CD14-positive monocyte (primary cell): Measurements from ENCODE around the gene RECK. TPM values are rescaled to one million over a fixed set of nuclear protein-coding genes. Genes with fewer than 3 reads are reported as not detected.

ENCODE experiments used
- DNase-seq, 3 donors: peaks; one replicate each; pipeline ENCODE4 v3.0.0-alpha.2; 2011 to 2022
- H2AFZ ChIP-seq: 2 replicates; pipeline ENCODE4 v1.6.0; 2012; ENCODE audit warnings: mild to moderate bottlenecking, low read depth, low read length, inconsistent platforms; ENCODE audit not compliant: insufficient read depth, poor library complexity, severe bottlenecking
- H3K27ac ChIP-seq, 2 donors: 1 replicate in 1 of 2; 2 replicates in 1 of 2; pipeline ENCODE4 v1.5.1; 2012 to 2013; ENCODE audit warnings: low read length in 2 of 2, control low read depth in 1 of 2, inconsistent platforms in 1 of 2, low read depth in 1 of 2, mild to moderate bottlenecking in 1 of 2
- H3K27me3 ChIP-seq, 2 donors: one replicate each; pipeline versions ENCODE4 v1.6.0 to v1.6.1; 2011 to 2013; ENCODE audit warnings: low read length in 2 of 2; ENCODE audit not compliant: control insufficient read depth in 2 of 2, insufficient read depth in 2 of 2
- H3K36me3 ChIP-seq, 2 donors: replicated peaks in 1 of 2; 1 replicate in 1 of 2; 2 replicates in 1 of 2; pipeline versions ENCODE4 v1.5.1 to v1.6.1; 2012 to 2013; ENCODE audit warnings: low read length in 2 of 2, control low read depth in 1 of 2, inconsistent platforms in 1 of 2, mild to moderate bottlenecking in 1 of 2; ENCODE audit not compliant: insufficient read depth in 2 of 2, control insufficient read depth in 1 of 2
- H3K4me1 ChIP-seq, 2 donors: 1 replicate in 1 of 2; 2 replicates in 1 of 2; pipeline versions ENCODE4 v1.5.1 to v1.6.1; 2012 to 2013; ENCODE audit warnings: low read length in 2 of 2, control low read depth in 1 of 2, inconsistent platforms in 1 of 2, mild to moderate bottlenecking in 1 of 2, moderate library complexity in 1 of 2; ENCODE audit not compliant: insufficient read depth in 2 of 2, control insufficient read depth in 1 of 2
- H3K4me2 ChIP-seq: replicated peaks from 2 replicates; pipeline ENCODE3; 2012; ENCODE audit warnings: low read length, moderate library complexity, mild to moderate bottlenecking; ENCODE audit not compliant: poor library complexity, severe bottlenecking; ENCODE audit errors: extremely low read depth
- H3K4me3 ChIP-seq, 3 experiments: fragments of 200-600 bp in 1 of 3; sonication (generic) in 1 of 3; replicated peaks in 1 of 3; 1 replicate in 2 of 3; 2 replicates in 1 of 3; pipeline ENCODE4 v1.5.1; 2011 to 2013; ENCODE audit warnings: low read length in 3 of 3, mild to moderate bottlenecking in 3 of 3, control low read depth in 2 of 3, low read depth in 2 of 3, inconsistent platforms in 1 of 3, moderate library complexity in 1 of 3
- H3K79me2 ChIP-seq: 2 replicates; pipeline ENCODE4 v1.6.0; 2012; ENCODE audit warnings: mild to moderate bottlenecking, control low read depth, inconsistent platforms, low read length, moderate library complexity; ENCODE audit not compliant: insufficient read depth
- H3K9ac ChIP-seq: 2 replicates; pipeline ENCODE4 v1.6.0; 2017; ENCODE audit warnings: low read length, mild to moderate bottlenecking; ENCODE audit not compliant: insufficient read depth, poor library complexity, severe bottlenecking
- H3K9me3 ChIP-seq, 2 donors: replicated peaks in 1 of 2; 1 replicate in 1 of 2; 2 replicates in 1 of 2; pipeline versions ENCODE4 v1.5.1 to v1.6.1; 2012 to 2013; ENCODE audit warnings: low read length in 2 of 2, control low read depth in 1 of 2; ENCODE audit not compliant: control insufficient read depth in 1 of 2, insufficient read depth in 1 of 2
- H4K20me1 ChIP-seq: 2 replicates; pipeline ENCODE4 v1.6.0; 2012; ENCODE audit warnings: mild to moderate bottlenecking, low read length, control low read depth, moderate library complexity; ENCODE audit not compliant: insufficient read depth
- H3K27ac Mint-ChIP-seq, 7 donors: one replicate each; pipeline ENCODE4 v1.8.0; 2020; ENCODE audit warnings: mild to moderate bottlenecking in 7 of 7, mixed read lengths in 7 of 7, moderate library complexity in 6 of 7, inconsistent platforms in 2 of 7
- H3K27me3 Mint-ChIP-seq, 3 donors: one replicate each; pipeline ENCODE4 v1.8.0; 2021 to 2022; ENCODE audit warnings: low read depth in 3 of 3, mild to moderate bottlenecking in 3 of 3, mixed read lengths in 3 of 3, moderate library complexity in 3 of 3, inconsistent platforms in 1 of 3
- H3K36me3 Mint-ChIP-seq, 2 donors: one replicate each; pipeline ENCODE4 v1.8.0; 2020; ENCODE audit warnings: mixed read lengths in 2 of 2, inconsistent platforms in 1 of 2, mild to moderate bottlenecking in 1 of 2
- H3K4me1 Mint-ChIP-seq: one replicate; pipeline ENCODE4 v1.8.0; 2020; ENCODE audit warnings: mild to moderate bottlenecking, mixed read lengths
- H3K4me3 Mint-ChIP-seq, 2 donors: one replicate each; pipeline ENCODE4 v1.8.0; 2020; ENCODE audit warnings: mild to moderate bottlenecking in 2 of 2, mixed read lengths in 2 of 2, moderate library complexity in 1 of 2
- H3K9me3 Mint-ChIP-seq, 7 donors: one replicate each; pipeline ENCODE4 v1.8.0; 2020 to 2022; ENCODE audit warnings: mixed read lengths in 7 of 7, mild to moderate bottlenecking in 6 of 7, moderate library complexity in 6 of 7, inconsistent platforms in 2 of 7
- CTCF ChIP-seq: fragments of 200-600 bp; IDR thresholded peaks from one replicate; pipeline ENCODE4 v1.8.0; 2022; ENCODE audit warnings: antibody characterized with exemption, mild to moderate bottlenecking
- WGBS: methylation state at CpG from one replicate; pipeline ENCODE4 v1.1.5; 2013; ENCODE audit warnings: missing lambda C conversion rate; ENCODE audit not compliant: insufficient coverage; 5-methylcytosine and 5-hydroxymethylcytosine counted together
- intact Hi-C, 2 donors: fragments of 100-400 bp; cut with micrococcal nuclease; formaldehyde crosslinking; loops; one replicate each; pipeline versions ENCODE4 v1.15.0 to v1.15.1; 2023
- polyA plus RNA-seq, 3 donors: library from polyadenylated mRNA; depleted of rRNA in 1 of 3; unstranded in 2 of 3; stranded (reverse) in 1 of 3; fragments of 300-500 nt in 2 of 3; fragments of >200 nt in 1 of 3; fragmentation: Illumina TruSeq in 2 of 3; gene quantifications; 1 replicate in 2 of 3; 2 replicates in 1 of 3; pipeline ENCODE4 v1.2.3, GENCODE V29; 2012 to 2021

RECK gene
- polyA plus RNA-seq, 3 donors: 5.0 to 5.2 (median 5.1) TPM

- Histone ChIP-seq H2AFZ (no peak overlapping the region), H3K27me3 (no peaks in the 10 kb centered on the region), H3K4me2 (no peak overlapping the region), H3K9ac (no peak overlapping the region), H3K4me1 (no peaks in the 10 kb centered on the region), H4K20me1 (no peaks in the 10 kb centered on the region), H3K4me3 (no peak overlapping the region), H3K79me2 (no peaks in the 10 kb centered on the region), H3K9me3 (no peaks in the 10 kb centered on the region), H3K36me3 (no peaks in the 10 kb centered on the region), H3K27ac (no peak overlapping the region)
- peaks cover 0 to 5% (median 4%) of the 10 kb centered on the region in 7 donors for H3K9me3 Mint-ChIP-seq
- no peak for TF ChIP-seq CTCF
- no peak overlapping the region for H3K4me3 Mint-ChIP-seq
- peaks cover 0 to 6% (median 5%) of the 10 kb centered on the region in 3 donors for H3K27me3 Mint-ChIP-seq
- no peak for DNase-seq
- 93% methylated on average over 2 of the region's 3 CpGs for WGBS
- no peaks in the 10 kb centered on the region for H3K36me3 Mint-ChIP-seq
- no peak overlapping the region for H3K27ac Mint-ChIP-seq
- intact Hi-C loops: no loop called here
- H3K4me1 Mint-ChIP-seq: no peaks in the 10 kb centered on the region
Measured at GRCh38 chr9:36018129-36018528, 18.6 kb upstream of the RECK start.

- no peak overlapping the region for H3K4me3 ChIP-seq
- Mint-ChIP-seq H3K27me3 (peaks cover 0 to 3% (median 2%) of the 10 kb centered on the region in 3 donors), H3K27ac (no peak overlapping the region), H3K9me3 (peaks cover 0 to 5% (median 4%) of the 10 kb centered on the region in 7 donors), H3K4me1 (no peaks in the 10 kb centered on the region), H3K36me3 (no peaks in the 10 kb centered on the region), H3K4me3 (no peak overlapping the region)
- no peak overlapping the region for H3K27ac ChIP-seq
- H3K4me1 ChIP-seq: no peaks in the 10 kb centered on the region
- H3K27me3 ChIP-seq: no peaks in the 10 kb centered on the region
- no peak overlapping the region for H3K9ac ChIP-seq
- no peaks in the 10 kb centered on the region for H3K36me3 ChIP-seq
- H4K20me1 ChIP-seq: no peaks in the 10 kb centered on the region
- H3K9me3 ChIP-seq: no peaks in the 10 kb centered on the region
- H2AFZ ChIP-seq: no peak overlapping the region
- no peak overlapping the region for H3K4me2 ChIP-seq
- WGBS: 100% methylated on average over 1 of the region's 6 CpGs
- DNase-seq: no peak
- no peaks in the 10 kb centered on the region for H3K79me2 ChIP-seq
- TF ChIP-seq CTCF: no peak
- intact Hi-C loops: no loop called here
Measured at GRCh38 chr9:36018891-36019720, 17.6 kb upstream of the RECK start.
